Panc1 (cell line): Measurements from ENCODE around the gene ADCY7. TPM values are rescaled to one million over a fixed set of nuclear protein-coding genes. Genes with fewer than 3 reads are reported as not detected.

Experiments used
- ATAC-seq: fragments of 200-7000 bp; cut with Tn5 transposase; 2 replicates; pipeline ENCODE4 v1.9.1; 2020; ENCODE audit warnings: mild to moderate bottlenecking, moderate library complexity
- BruUV-seq: library from RNA; stranded (reverse); fragments of 400-500 nt; replicated peaks from 2 replicates; lab custom pipeline; 2021; lab: Mats Ljungman, UMichigan
- CTCF ChIA-PET: fragments of 300-600 bp; sonication (Branson Sonifier 250); formaldehyde crosslinking; loops from one replicate; lab custom pipeline; 2022; ENCODE audit warnings: antibody characterized with exemption; lab: Charles Lee
- POLR2A ChIA-PET: fragments of 300-600 bp; sonication (Branson Sonifier 250); formaldehyde crosslinking; loops from one replicate; lab custom pipeline; 2022; ENCODE audit warnings: antibody characterized with exemption; lab: Charles Lee
- DNase-seq: peaks from one replicate; pipeline ENCODE4 v3.0.0-alpha.2; 2010; ENCODE audit warnings: low read depth, low spot score
- H3K27ac ChIP-seq: 2 replicates; pipeline ENCODE4 v1.5.1; 2011; ENCODE audit warnings: mild to moderate bottlenecking, low read length, inconsistent platforms
- H3K27me3 ChIP-seq: fragments of 200-500 bp; sonication (Bioruptor generic); 2 replicates; pipeline ENCODE4 v1.6.0; 2014; ENCODE audit warnings: low read length, inconsistent platforms; ENCODE audit not compliant: control insufficient read depth, insufficient read depth
- H3K36me3 ChIP-seq: fragments of 200-500 bp; sonication (Bioruptor generic); 2 replicates; pipeline ENCODE4 v1.5.1; 2014; ENCODE audit warnings: inconsistent platforms, mild to moderate bottlenecking, low read length, moderate library complexity; ENCODE audit not compliant: control insufficient read depth, insufficient read depth
- H3K4me1 ChIP-seq: 2 replicates; pipeline ENCODE4 v1.5.1; 2011; ENCODE audit warnings: inconsistent platforms, mild to moderate bottlenecking, low read length, moderate library complexity; ENCODE audit not compliant: control insufficient read depth, insufficient read depth
- H3K4me3 ChIP-seq, 2 experiments: 2 replicates each; pipeline ENCODE4 v1.5.1; 2011 to 2012; ENCODE audit warnings: low read depth in 2 of 2, low read length in 2 of 2, mild to moderate bottlenecking in 2 of 2, inconsistent platforms in 1 of 2, moderate library complexity in 1 of 2
- H3K9me3 ChIP-seq: fragments of 200-500 bp; sonication (Bioruptor generic); 2 replicates; pipeline ENCODE4 v1.5.1; 2014; ENCODE audit warnings: low read depth, mild to moderate bottlenecking, inconsistent platforms, low read length, moderate library complexity; ENCODE audit not compliant: control insufficient read depth, insufficient read depth
- POLR2AphosphoS5 ChIP-seq: IDR thresholded peaks from 2 replicates; pipeline ENCODE4 v1.6.1; 2012; ENCODE audit warnings: mild to moderate bottlenecking, low read depth, low read length, moderate library complexity
- REST ChIP-seq, 2 experiments: IDR thresholded peaks; 2 replicates each; pipeline ENCODE4 v1.6.1; 2011 to 2012; ENCODE audit warnings: low read depth in 2 of 2, control low read depth in 1 of 2, low read length in 1 of 2, mild to moderate bottlenecking in 1 of 2, moderate library complexity in 1 of 2; ENCODE audit not compliant: insufficient read depth in 1 of 2
- SIN3A ChIP-seq: IDR thresholded peaks from 2 replicates; pipeline ENCODE4 v1.6.1; 2012; ENCODE audit warnings: low read depth, mild to moderate bottlenecking, low read length, moderate library complexity, borderline replicate concordance; ENCODE audit not compliant: insufficient read depth
- TCF7L2 ChIP-seq: IDR thresholded peaks from 2 replicates; pipeline ENCODE4 v1.6.1; 2011; ENCODE audit warnings: mild to moderate bottlenecking, low read depth, low read length, inconsistent platforms
- in situ Hi-C: cut with HindIII; loops from 2 replicates; pipeline ENCODE4 v1.10.0; 2016; ENCODE audit warnings: low sequenced_read_pairs, low pct_unique_long_range_greater_than_20kb
- intact Hi-C: fragments of 100-400 bp; cut with micrococcal nuclease; formaldehyde crosslinking; loops from one replicate; pipeline ENCODE4 v1.10.0; 2022; ENCODE audit not compliant: unreplicated experiment
- total RNA-seq: library from RNA; stranded (reverse); gene quantifications from one replicate; pipeline ENCODE4 v1.2.1, GENCODE V29; 2021; ENCODE audit not compliant: unreplicated experiment
- TF ChIP-seq, protein P1 (sequence below): fragments of 450-650 bp; IDR thresholded peaks from 2 replicates; pipeline ENCODE4 v1.5.1; 2017; ENCODE audit warnings: mild to moderate bottlenecking

Gene ADCY7
- total RNA-seq, 1 experiment from 2014 or later = 6.3 TPM

GRCh38 chr16:50290856-50291255 is 24.5 kb downstream of the ADCY7 start:
- H3K27ac ChIP-seq = no peak overlapping the region
- no peak for TF ChIP-seq TCF7L2
- TF ChIP-seq REST (IDR thresholded peaks at IDR 0.05; ENCODE audit: insufficient read depth in 1 of 2, low read depth in 2 of 2, low read length in 1 of 2) = no peak
- no peak for TF ChIP-seq POLR2AphosphoS5
- TF ChIP-seq SIN3A = no peak
- TF ChIP-seq, protein P1, sequence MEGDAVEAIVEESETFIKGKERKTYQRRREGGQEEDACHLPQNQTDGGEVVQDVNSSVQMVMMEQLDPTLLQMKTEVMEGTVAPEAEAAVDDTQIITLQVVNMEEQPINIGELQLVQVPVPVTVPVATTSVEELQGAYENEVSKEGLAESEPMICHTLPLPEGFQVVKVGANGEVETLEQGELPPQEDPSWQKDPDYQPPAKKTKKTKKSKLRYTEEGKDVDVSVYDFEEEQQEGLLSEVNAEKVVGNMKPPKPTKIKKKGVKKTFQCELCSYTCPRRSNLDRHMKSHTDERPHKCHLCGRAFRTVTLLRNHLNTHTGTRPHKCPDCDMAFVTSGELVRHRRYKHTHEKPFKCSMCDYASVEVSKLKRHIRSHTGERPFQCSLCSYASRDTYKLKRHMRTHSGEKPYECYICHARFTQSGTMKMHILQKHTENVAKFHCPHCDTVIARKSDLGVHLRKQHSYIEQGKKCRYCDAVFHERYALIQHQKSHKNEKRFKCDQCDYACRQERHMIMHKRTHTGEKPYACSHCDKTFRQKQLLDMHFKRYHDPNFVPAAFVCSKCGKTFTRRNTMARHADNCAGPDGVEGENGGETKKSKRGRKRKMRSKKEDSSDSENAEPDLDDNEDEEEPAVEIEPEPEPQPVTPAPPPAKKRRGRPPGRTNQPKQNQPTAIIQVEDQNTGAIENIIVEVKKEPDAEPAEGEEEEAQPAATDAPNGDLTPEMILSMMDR = no peak
- no peaks in the 10 kb centered on the region for H3K4me1 ChIP-seq
- no peak for DNase-seq
- H3K36me3 ChIP-seq = no peaks in the 10 kb centered on the region
- intact Hi-C loops = no loop called here
- in situ Hi-C loops = no loop called here
- no peaks in the 10 kb centered on the region for H3K9me3 ChIP-seq
- H3K27me3 ChIP-seq = no peaks in the 10 kb centered on the region
- BruUV-seq = no TSS peak
- CTCF ChIA-PET = no interaction called here
- H3K4me3 ChIP-seq = no peak overlapping the region
- POLR2A ChIA-PET = no interaction called here
- ATAC-seq = no peak

GRCh38 chr16:50291719-50292565 is 25.6 kb downstream of the ADCY7 start:
- H3K9me3 ChIP-seq = no peaks in the 10 kb centered on the region
- BruUV-seq = no TSS peak
- no peaks in the 10 kb centered on the region for H3K36me3 ChIP-seq
- in situ Hi-C loops (no loop called here), intact Hi-C loops (no loop called here)
- ChIA-PET POLR2A (no interaction called here), CTCF (no interaction called here)
- no peak; the same call in 1 of the 2 replicates for ATAC-seq
- DNase-seq = no peak
- H3K27ac ChIP-seq = no peak overlapping the region
- TF ChIP-seq SIN3A (no peak), TCF7L2 (no peak), REST (IDR thresholded peaks at IDR 0.05; ENCODE audit: insufficient read depth in 1 of 2, low read depth in 2 of 2, low read length in 1 of 2) (no peak), POLR2AphosphoS5 (no peak)
- TF ChIP-seq, protein P1 = no peak
- no peak overlapping the region for H3K4me3 ChIP-seq
- no peaks in the 10 kb centered on the region for H3K27me3 ChIP-seq
- no peaks in the 10 kb centered on the region for H3K4me1 ChIP-seq
